ENCODE results near the gene ALDH5A1.

ALDH5A1 gene

GRCh38 chr6:24576447-24576846 lies 81.7 kb downstream of the ALDH5A1 start:
- DNase-seq: no peak

- peak; percentile 37 for DNase-seq
These were observed 86.4 kb downstream of the ALDH5A1 start for GRCh38 chr6:24581084-24581669.

- DNase-seq: peak; percentile 64
These were observed 89.0 kb downstream of the ALDH5A1 start for GRCh38 chr6:24583463-24584381.

DNA sequence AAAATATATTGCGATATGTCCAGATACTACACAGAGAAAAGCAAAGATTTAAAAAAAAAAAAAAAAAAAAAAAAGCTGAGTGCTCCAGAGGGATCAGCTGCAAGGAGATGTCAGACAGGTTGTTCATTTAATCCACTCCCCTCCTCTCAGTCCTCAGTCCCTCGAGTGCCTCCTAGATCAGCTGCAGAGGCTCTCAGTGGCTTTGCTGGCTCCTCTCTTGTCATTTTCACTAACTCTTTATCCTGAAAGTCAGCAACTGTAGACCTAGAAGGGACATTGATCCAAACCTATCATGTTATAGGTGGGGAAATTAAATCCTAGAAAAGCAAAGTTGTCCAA lies 89.6 kb downstream of the ALDH5A1 start:
- no peak for DNase-seq
